ENCODE data around the gene CHML. TPM values are rescaled to one million over a fixed set of nuclear protein-coding genes. Genes with fewer than 3 reads are reported as not detected.

CHML gene
- total RNA-seq, 1 donor from 2014 or later, result 20.2 TPM

- intact Hi-C loops (cut with micrococcal nuclease), result no loop called here
- Mint-ChIP-seq H3K9me3 (no peaks in the 10 kb centered on the region), H3K27ac (no peak overlapping the region), H3K36me3 (ENCODE audit: low read depth) (peaks cover 29% of the 10 kb centered on the region), H3K4me1 (ENCODE audit: low read depth) (peaks cover 26% of the 10 kb centered on the region), H3K27me3 (ENCODE audit: low read depth) (no peaks in the 10 kb centered on the region), H3K4me3 (ENCODE audit: low read depth) (no peak overlapping the region)
- DNase-seq (ENCODE audit: low spot score), result no peak
Observed at GRCh38 chr1:241630899-241631298, 9.3 kb downstream of the CHML start.

GRCh38 chr1:241630476-241630875, 9.7 kb downstream of the CHML start:
- intact Hi-C loops (cut with micrococcal nuclease), result no loop called here
- H3K27ac Mint-ChIP-seq, result no peak overlapping the region
- DNase-seq (ENCODE audit: low spot score), result no peak
- peaks cover 26% of the 10 kb centered on the region for H3K36me3 Mint-ChIP-seq (ENCODE audit: low read depth)
- H3K4me1 Mint-ChIP-seq (ENCODE audit: low read depth), result peaks cover 21% of the 10 kb centered on the region
- no peaks in the 10 kb centered on the region for H3K27me3 Mint-ChIP-seq (ENCODE audit: low read depth)
- H3K9me3 Mint-ChIP-seq, result no peaks in the 10 kb centered on the region
- H3K4me3 Mint-ChIP-seq (ENCODE audit: low read depth), result no peak overlapping the region

GRCh38 chr1:241630005-241630404, 10.2 kb downstream of the CHML start:
- intact Hi-C loops (cut with micrococcal nuclease), result no loop called here
- Mint-ChIP-seq H3K4me1 (ENCODE audit: low read depth) (peaks cover 17% of the 10 kb centered on the region), H3K27ac (no peak overlapping the region), H3K36me3 (ENCODE audit: low read depth) (peaks cover 21% of the 10 kb centered on the region), H3K9me3 (no peaks in the 10 kb centered on the region), H3K27me3 (ENCODE audit: low read depth) (no peaks in the 10 kb centered on the region), H3K4me3 (ENCODE audit: low read depth) (no peak overlapping the region)
- DNase-seq (ENCODE audit: low spot score), result no peak

DNA sequence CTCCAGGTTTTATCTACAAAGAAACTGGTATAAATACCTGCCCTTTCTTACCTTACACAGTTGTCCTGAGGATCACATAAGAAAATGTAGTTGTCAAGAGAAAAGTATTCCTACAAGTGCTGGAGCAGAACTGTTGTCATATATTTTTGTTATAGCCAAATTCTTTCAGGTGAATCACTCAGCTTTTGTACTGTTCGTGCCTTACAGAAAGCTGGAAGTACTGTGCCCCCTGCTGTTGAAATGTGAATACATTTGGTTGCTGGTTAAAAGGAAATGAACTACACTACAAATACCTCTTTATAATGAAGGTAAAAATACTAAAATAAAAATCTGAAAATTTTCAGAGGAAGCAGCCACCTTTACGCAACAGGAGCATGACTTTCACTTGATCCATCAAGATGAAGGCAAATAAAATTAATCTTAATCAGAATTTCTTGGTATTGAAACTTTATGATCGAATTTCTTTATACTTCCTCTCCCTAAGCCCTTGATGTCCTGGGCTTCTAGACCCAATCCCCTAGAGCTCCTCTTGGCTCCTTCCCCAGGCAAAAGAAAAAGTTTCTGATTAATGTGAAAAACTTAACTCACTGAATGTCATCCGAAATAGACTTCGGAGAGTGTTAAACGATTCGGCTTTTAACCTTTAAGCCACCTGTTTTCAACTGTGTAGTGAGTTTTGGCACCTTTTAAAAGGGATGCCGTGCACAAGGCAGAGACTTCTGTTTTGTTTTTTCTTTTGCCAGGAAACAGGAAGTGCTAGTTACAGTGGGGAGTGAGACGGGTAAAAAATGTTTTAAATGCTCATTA, 12.5 kb downstream of the CHML start:
- H3K4me3 Mint-ChIP-seq (ENCODE audit: low read depth), result peak overlapping the region; percentile 27
- no peak for DNase-seq (ENCODE audit: low spot score)
- peaks cover 8% of the 10 kb centered on the region for H3K36me3 Mint-ChIP-seq (ENCODE audit: low read depth)
- H3K4me1 Mint-ChIP-seq (ENCODE audit: low read depth), result peaks cover 14% of the 10 kb centered on the region
- H3K9me3 Mint-ChIP-seq, result no peaks in the 10 kb centered on the region
- intact Hi-C loops (cut with micrococcal nuclease), result loop anchor here (1.0 to 2.0 kb wide), 4 partner anchors 12 to 109 kb away; partner anchors contain the start of gene FH
- peak overlapping the region; percentile 39 for H3K27ac Mint-ChIP-seq
- no peaks in the 10 kb centered on the region for H3K27me3 Mint-ChIP-seq (ENCODE audit: low read depth)

DNA sequence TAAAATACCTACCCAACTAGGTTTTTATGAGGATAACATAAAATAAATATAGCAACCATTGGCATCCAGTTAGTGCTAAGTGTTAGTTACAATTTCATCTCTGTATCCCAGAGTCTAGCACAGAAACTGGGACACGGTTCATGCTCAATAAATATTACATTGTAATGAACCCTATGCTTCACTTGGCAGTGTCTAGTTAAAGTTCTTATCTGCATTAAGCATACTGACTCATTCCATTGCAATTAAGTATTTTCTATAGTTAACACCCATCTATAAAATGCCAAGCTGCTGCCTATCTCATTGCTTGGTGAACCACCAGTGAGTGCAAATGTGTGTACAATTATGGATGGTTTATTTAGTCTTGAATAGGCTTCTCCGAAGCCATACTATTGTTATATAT, 15.2 kb downstream of the CHML start:
- peaks cover 2% of the 10 kb centered on the region for H3K36me3 Mint-ChIP-seq (ENCODE audit: low read depth)
- H3K27me3 Mint-ChIP-seq (ENCODE audit: low read depth), result no peaks in the 10 kb centered on the region
- no peaks in the 10 kb centered on the region for H3K9me3 Mint-ChIP-seq
- H3K27ac Mint-ChIP-seq, result no peak overlapping the region
- peaks cover 10% of the 10 kb centered on the region for H3K4me1 Mint-ChIP-seq (ENCODE audit: low read depth)
- intact Hi-C loops (cut with micrococcal nuclease), result no loop called here
- no peak overlapping the region for H3K4me3 Mint-ChIP-seq (ENCODE audit: low read depth)
- no peak for DNase-seq (ENCODE audit: low spot score)

DNA sequence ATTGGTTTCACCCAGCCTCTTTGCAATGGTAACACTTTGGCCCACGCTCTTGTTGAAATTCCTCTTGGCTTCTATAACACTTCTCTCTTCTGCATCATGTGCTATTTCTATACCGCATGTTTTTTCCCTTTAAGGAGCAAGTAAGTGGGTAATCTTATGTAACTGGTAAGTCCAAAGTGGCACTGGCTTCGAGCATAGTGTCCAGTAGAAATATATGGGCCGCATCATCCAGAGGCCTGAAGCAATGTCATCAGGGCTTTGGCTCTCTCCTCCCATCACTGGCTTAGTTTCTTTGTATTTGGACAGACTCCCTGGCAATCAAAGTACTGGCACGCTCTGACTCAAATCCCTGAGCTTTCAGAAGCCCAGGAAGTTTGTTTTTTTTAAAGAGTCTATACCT, 17.5 kb downstream of the CHML start:
- intact Hi-C loops (cut with micrococcal nuclease), result no loop called here
- H3K27ac Mint-ChIP-seq, result no peak overlapping the region
- peaks cover 4% of the 10 kb centered on the region for H3K4me1 Mint-ChIP-seq (ENCODE audit: low read depth)
- no peaks in the 10 kb centered on the region for H3K27me3 Mint-ChIP-seq (ENCODE audit: low read depth)
- no peak overlapping the region for H3K4me3 Mint-ChIP-seq (ENCODE audit: low read depth)
- no peaks in the 10 kb centered on the region for H3K36me3 Mint-ChIP-seq (ENCODE audit: low read depth)
- DNase-seq (ENCODE audit: low spot score), result no peak
- no peaks in the 10 kb centered on the region for H3K9me3 Mint-ChIP-seq

DNA sequence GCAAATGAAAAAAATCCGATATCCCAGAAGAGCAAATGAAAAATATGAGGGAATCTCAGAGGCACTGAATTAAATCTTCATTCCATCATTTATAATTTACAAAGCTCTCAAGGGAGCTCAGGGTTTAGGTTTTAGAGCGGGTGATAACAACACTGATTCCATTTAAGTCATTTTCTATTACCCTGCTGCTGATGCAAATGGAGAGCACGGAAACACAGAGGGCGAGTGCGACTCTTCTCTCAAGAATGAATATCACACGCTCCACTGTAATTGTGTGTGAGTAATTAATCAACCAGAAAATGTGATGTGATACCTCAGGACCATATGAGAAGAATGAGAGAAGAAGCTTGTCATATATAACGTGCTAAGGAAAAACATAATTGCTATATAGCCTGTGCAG, 22.7 kb downstream of the CHML start:
- Mint-ChIP-seq H3K4me1 (ENCODE audit: low read depth) (peaks cover 24% of the 10 kb centered on the region), H3K27me3 (ENCODE audit: low read depth) (no peaks in the 10 kb centered on the region), H3K27ac (no peak overlapping the region), H3K9me3 (no peaks in the 10 kb centered on the region), H3K4me3 (ENCODE audit: low read depth) (no peak overlapping the region), H3K36me3 (ENCODE audit: low read depth) (no peaks in the 10 kb centered on the region)
- intact Hi-C loops (cut with micrococcal nuclease), result no loop called here
- DNase-seq (ENCODE audit: low spot score), result no peak

- intact Hi-C loops (cut with micrococcal nuclease), result no loop called here
- Mint-ChIP-seq H3K9me3 (no peaks in the 10 kb centered on the region), H3K4me3 (ENCODE audit: low read depth) (no peak overlapping the region), H3K27ac (no peak overlapping the region), H3K4me1 (ENCODE audit: low read depth) (peaks cover 25% of the 10 kb centered on the region), H3K36me3 (ENCODE audit: low read depth) (no peaks in the 10 kb centered on the region), H3K27me3 (ENCODE audit: low read depth) (no peaks in the 10 kb centered on the region)
- no peak for DNase-seq (ENCODE audit: low spot score)
Observed at GRCh38 chr1:241615043-241615974, 24.9 kb downstream of the CHML start.

DNA sequence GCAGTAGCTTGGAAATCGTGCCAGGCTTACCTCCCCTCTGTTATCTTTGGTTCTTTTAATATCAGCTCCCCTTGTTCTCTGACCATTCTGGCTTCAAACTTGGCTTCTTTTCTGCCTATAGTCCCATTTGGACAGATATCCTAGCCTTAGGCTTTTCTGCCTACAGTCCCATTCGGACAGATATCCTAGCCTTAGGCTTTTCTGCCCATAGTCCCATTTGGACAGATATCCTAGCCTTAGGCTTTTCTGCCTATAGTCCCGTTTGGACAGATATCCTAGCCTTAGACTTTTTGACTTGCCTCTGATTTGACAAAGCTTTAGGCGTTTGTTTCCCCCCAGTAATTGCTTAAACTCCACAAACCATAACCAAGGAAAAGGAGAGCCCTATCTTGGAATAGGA, 25.6 kb downstream of the CHML start:
- intact Hi-C loops (cut with micrococcal nuclease), result loop anchor here (5.0 kb wide), 2 partner anchors 82 to 403 kb away; partner anchors contain the start of gene KMO
- Mint-ChIP-seq H3K4me3 (ENCODE audit: low read depth) (no peak overlapping the region), H3K36me3 (ENCODE audit: low read depth) (no peaks in the 10 kb centered on the region), H3K27me3 (ENCODE audit: low read depth) (no peaks in the 10 kb centered on the region), H3K9me3 (no peaks in the 10 kb centered on the region), H3K27ac (no peak overlapping the region), H3K4me1 (ENCODE audit: low read depth) (peaks cover 25% of the 10 kb centered on the region)
- DNase-seq (ENCODE audit: low spot score), result no peak

DNA sequence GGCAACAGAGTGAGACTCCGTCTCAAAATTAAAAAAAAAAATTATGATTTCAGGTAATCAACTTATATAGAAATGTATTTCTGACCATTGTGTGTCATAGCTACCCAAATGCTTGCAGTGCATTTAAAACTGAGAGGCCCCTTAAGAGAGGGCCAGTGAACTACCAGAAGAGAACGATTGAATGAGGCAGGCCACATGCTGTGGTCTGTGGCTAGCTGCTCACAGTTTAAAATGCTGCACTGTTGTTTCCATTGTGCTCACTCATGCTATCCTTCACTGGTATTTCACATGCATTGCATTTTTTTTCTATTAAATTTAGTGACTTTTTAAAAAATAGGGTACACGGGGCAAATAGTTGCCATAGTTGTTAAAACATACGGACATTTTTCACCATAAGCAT, 26.0 kb downstream of the CHML start:
- intact Hi-C loops (cut with micrococcal nuclease), result loop anchor here (5.0 kb wide), 2 partner anchors 82 to 403 kb away; partner anchors contain the start of gene KMO
- Mint-ChIP-seq H3K27me3 (ENCODE audit: low read depth) (no peaks in the 10 kb centered on the region), H3K4me3 (ENCODE audit: low read depth) (no peak overlapping the region)

DNA sequence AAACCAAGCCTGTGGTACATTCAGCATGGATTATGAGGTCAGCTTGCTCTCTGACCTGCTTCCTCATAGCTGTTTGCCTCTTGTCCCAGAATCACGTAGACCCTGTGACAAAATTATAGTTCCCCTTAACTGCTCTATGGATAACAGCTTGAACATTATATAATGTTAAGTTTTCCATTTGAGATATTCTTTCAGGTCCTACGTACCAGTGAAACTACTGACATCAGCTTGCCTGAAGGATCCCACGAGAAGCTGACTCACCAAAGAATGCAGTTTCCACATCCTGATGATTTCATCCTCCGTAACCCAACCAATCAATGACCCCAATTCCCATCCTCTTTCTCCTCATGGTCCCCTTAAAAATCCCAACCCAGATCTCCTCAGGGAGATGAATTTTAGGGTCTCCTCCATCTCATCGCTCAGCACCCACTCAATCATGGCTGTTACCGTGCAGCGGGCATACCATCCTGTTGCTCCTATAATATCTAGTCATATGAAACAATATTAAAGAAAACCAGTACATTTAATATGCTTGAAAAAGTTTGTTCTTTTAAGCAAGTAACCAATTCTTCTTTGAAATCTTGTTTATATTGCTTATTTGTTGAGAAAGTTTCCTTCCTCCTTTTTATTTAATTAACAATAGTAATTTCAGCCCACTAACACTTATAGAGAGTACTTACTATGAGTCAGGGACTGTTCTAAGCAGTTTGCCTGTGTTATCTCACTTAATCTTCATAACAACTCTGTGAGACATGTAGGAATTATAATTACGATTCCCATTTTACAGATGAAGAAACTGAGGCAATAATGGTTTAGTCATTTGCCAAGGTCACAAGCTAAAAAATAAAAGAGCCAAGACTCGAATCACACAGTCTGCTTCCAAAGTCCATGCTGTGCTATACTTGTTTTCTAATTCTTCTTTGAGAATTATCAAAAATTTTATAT, 27.4 kb downstream of the CHML start:
- Mint-ChIP-seq H3K36me3 (ENCODE audit: low read depth) (no peaks in the 10 kb centered on the region), H3K4me3 (ENCODE audit: low read depth) (no peak overlapping the region), H3K4me1 (ENCODE audit: low read depth) (peaks cover 28% of the 10 kb centered on the region), H3K27me3 (ENCODE audit: low read depth) (no peaks in the 10 kb centered on the region), H3K9me3 (no peaks in the 10 kb centered on the region), H3K27ac (peak overlapping the region; percentile 35)
- no peak for DNase-seq (ENCODE audit: low spot score)
- intact Hi-C loops (cut with micrococcal nuclease), result loop anchor here (2.0 to 5.0 kb wide), 4 partner anchors 64 to 404 kb away; partner anchors contain the start of gene KMO

More for the DNA sequence above, 26.0 kb downstream of the CHML start:
- Mint-ChIP-seq H3K9me3 (no peaks in the 10 kb centered on the region), H3K27ac (no peak overlapping the region), H3K36me3 (ENCODE audit: low read depth) (no peaks in the 10 kb centered on the region), H3K4me1 (ENCODE audit: low read depth) (peaks cover 25% of the 10 kb centered on the region)
- no peak for DNase-seq (ENCODE audit: low spot score)

DNA sequence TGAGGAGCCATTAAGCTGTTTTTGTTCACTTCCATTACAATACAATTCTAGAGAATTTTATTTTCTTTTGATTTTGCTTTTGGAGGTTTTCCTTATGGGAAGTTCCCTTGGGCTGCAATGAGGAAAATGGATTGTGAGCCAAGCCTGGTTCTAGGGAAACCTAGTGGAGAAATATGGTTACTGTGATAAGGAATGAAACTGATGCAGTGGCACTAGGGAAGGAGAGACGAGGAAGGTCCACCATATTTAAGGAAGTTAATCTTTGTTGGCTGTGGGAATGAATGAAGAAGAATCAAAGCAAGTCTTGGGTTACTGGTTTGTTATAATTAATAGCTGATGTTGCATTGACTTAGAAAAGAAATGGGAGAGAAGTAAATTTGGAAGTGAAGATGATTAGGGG, 28.4 kb downstream of the CHML start:
- no peaks in the 10 kb centered on the region for H3K36me3 Mint-ChIP-seq (ENCODE audit: low read depth)
- H3K27ac Mint-ChIP-seq, result no peak overlapping the region
- peaks cover 22% of the 10 kb centered on the region for H3K4me1 Mint-ChIP-seq (ENCODE audit: low read depth)
- DNase-seq (ENCODE audit: low spot score), result no peak
- H3K4me3 Mint-ChIP-seq (ENCODE audit: low read depth), result no peak overlapping the region
- intact Hi-C loops (cut with micrococcal nuclease), result loop anchor here (1.0 to 5.0 kb wide), 7 partner anchors 16 to 406 kb away; partner anchors contain the start of genes KMO and MAP1LC3C
- H3K27me3 Mint-ChIP-seq (ENCODE audit: low read depth), result no peaks in the 10 kb centered on the region
- H3K9me3 Mint-ChIP-seq, result no peaks in the 10 kb centered on the region

Data from activated T-helper 2 cell treated with anti-CD3 and anti-CD28 coated beads, Interferon-gamma antibody, Interleukin-2, Interleukin-4, amounts not matched to agents 10 μg/mL and 5 μg/mL and 100 μg/mL, durations not matched to agents 14 hours and 24 hours and 36 hours (primary cell).